PFSK-1 (cell line): ENCODE measurements around the gene MRPL36.

ENCODE experiments used
- POLR2AphosphoS5 ChIP-seq: IDR thresholded peaks from 2 replicates; pipeline ENCODE4 v1.6.1; 2012; ENCODE audit warnings: low read depth, mild to moderate bottlenecking, control low read depth, low read length, moderate library complexity
- SIN3A ChIP-seq: IDR thresholded peaks from 2 replicates; pipeline ENCODE4 v1.6.1; 2012; ENCODE audit warnings: mild to moderate bottlenecking, low read length, moderate library complexity, borderline replicate concordance; ENCODE audit not compliant: insufficient read depth

GRCh38 chr5:1752881-1753280 is 46.8 kb downstream of the MRPL36 start:
- TF ChIP-seq POLR2AphosphoS5: no peak
- TF ChIP-seq SIN3A: no peak
